Urinary bladder (tissue), 4 donors: ENCODE measurements around the gene NDUFAF2. TPM values are rescaled to one million over a fixed set of nuclear protein-coding genes. Genes with fewer than 3 reads are reported as not detected.
"Not testable (repeated sequence)": the region's sequence is repeated elsewhere in the genome, so short reads cannot be mapped to it uniquely, and the experiment has no call there.

Experiments
- DNase-seq: peaks from one replicate; pipeline ENCODE4 v3.0.0-alpha.2; 2015; ENCODE audit errors: extremely low spot score
- H3K27ac ChIP-seq: one replicate; pipeline ENCODE4 v1.5.1; 2013; ENCODE audit warnings: low read depth, mild to moderate bottlenecking, moderate library complexity
- H3K36me3 ChIP-seq: one replicate; pipeline ENCODE4 v1.6.1; 2013; ENCODE audit warnings: mild to moderate bottlenecking, moderate library complexity; ENCODE audit not compliant: insufficient read depth
- H3K4me1 ChIP-seq: one replicate; pipeline ENCODE4 v1.6.1; 2013; ENCODE audit warnings: mild to moderate bottlenecking, moderate library complexity; ENCODE audit not compliant: insufficient read depth
- H3K4me3 ChIP-seq: one replicate; pipeline ENCODE4 v1.5.1; 2013; ENCODE audit warnings: low read depth, low read length
- WGBS: extraction: QIAGEN DNeasy Blood & Tissue Kit; methylation state at CpG from one replicate; pipeline ENCODE4 v1.1.7; 2013; 5-methylcytosine and 5-hydroxymethylcytosine counted together
- polyA plus RNA-seq: library from polyadenylated mRNA; stranded (reverse); fragments of 200-250 nt; gene quantifications from one replicate; pipeline ENCODE4 v1.2.3, GENCODE V29; 2013
- total RNA-seq: library from RNA; depleted of rRNA; stranded (reverse); fragments of >200 nt; gene quantifications from one replicate; pipeline ENCODE4 v1.2.3, GENCODE V29; 2014
- donor health status: healthy with polysubstance abuse.
- donor health status: healthy.

NDUFAF2 gene
- total and polyA plus RNA-seq, 2 donors, result 23.8 to 49.8 TPM

GRCh38 chr5:60960591-60960990 is 15.6 kb downstream of the NDUFAF2 start:
- WGBS, result 46% methylated on average over 2 of the region's 2 CpGs
- no peak overlapping the region for H3K27ac ChIP-seq
- no peak for DNase-seq
- H3K36me3 ChIP-seq, result no peaks in the 10 kb centered on the region
- no peaks in the 10 kb centered on the region for H3K4me1 ChIP-seq
- no peak overlapping the region for H3K4me3 ChIP-seq

GRCh38 chr5:60961685-60962084 is 16.7 kb downstream of the NDUFAF2 start:
- no peak overlapping the region for H3K4me3 ChIP-seq
- DNase-seq, result no peak
- H3K4me1 ChIP-seq, result no peaks in the 10 kb centered on the region
- 93% methylated on average over 2 of the region's 2 CpGs for WGBS
- no peak overlapping the region for H3K27ac ChIP-seq
- no peaks in the 10 kb centered on the region for H3K36me3 ChIP-seq

GRCh38 chr5:60972231-60972630 is 27.2 kb downstream of the NDUFAF2 start:
- DNase-seq, result no peak
- no peak overlapping the region for H3K27ac ChIP-seq
- H3K36me3 ChIP-seq, result no peaks in the 10 kb centered on the region
- 80% methylated on average over 3 of the region's 3 CpGs for WGBS
- no peak overlapping the region for H3K4me3 ChIP-seq
- H3K4me1 ChIP-seq, result no peaks in the 10 kb centered on the region

GRCh38 chr5:60977956-60978737 is 33.1 kb downstream of the NDUFAF2 start:
- 73% methylated on average over 9 of the region's 9 CpGs for WGBS
- H3K4me3 ChIP-seq, result no peak overlapping the region
- H3K27ac ChIP-seq, result no peak overlapping the region
- no peaks in the 10 kb centered on the region for H3K4me1 ChIP-seq
- no peaks in the 10 kb centered on the region for H3K36me3 ChIP-seq
- no peak for DNase-seq

- Histone ChIP-seq H3K36me3 (no peaks in the 10 kb centered on the region), H3K4me3 (no peak overlapping the region), H3K4me1 (no peaks in the 10 kb centered on the region), H3K27ac (no peak overlapping the region)
- WGBS, result 68% methylated on average over 1 of the region's 1 CpG
- DNase-seq, result no peak
Observed at GRCh38 chr5:60978968-60979367, 34.0 kb downstream of the NDUFAF2 start.

- Histone ChIP-seq H3K4me1 (no peaks in the 10 kb centered on the region), H3K4me3 (no peak overlapping the region), H3K27ac (no peak overlapping the region), H3K36me3 (no peaks in the 10 kb centered on the region)
- no peak for DNase-seq
- 96% methylated on average over 2 of the region's 2 CpGs for WGBS
Observed at GRCh38 chr5:60980511-60980910, 35.5 kb downstream of the NDUFAF2 start.

- not testable (repeated sequence) for H3K4me1 ChIP-seq, H3K27ac ChIP-seq, H3K4me3 ChIP-seq, H3K36me3 ChIP-seq, DNase-seq
- 94% methylated on average over 3 of the region's 3 CpGs for WGBS
Observed at GRCh38 chr5:60982127-60982526, 37.1 kb downstream of the NDUFAF2 start.

GRCh38 chr5:60989790-60990189 is 44.8 kb downstream of the NDUFAF2 start:
- Histone ChIP-seq H3K36me3 (no peaks in the 10 kb centered on the region), H3K4me3 (no peak overlapping the region), H3K4me1 (no peaks in the 10 kb centered on the region), H3K27ac (no peak overlapping the region)
- WGBS, result 78% methylated on average over 4 of the region's 4 CpGs
- DNase-seq, result no peak

GRCh38 chr5:60992871-60993270 is 47.9 kb downstream of the NDUFAF2 start:
- 94% methylated on average over 6 of the region's 6 CpGs for WGBS
- Histone ChIP-seq H3K4me1 (no peaks in the 10 kb centered on the region), H3K36me3 (no peaks in the 10 kb centered on the region), H3K4me3 (no peak overlapping the region), H3K27ac (no peak overlapping the region)
- DNase-seq, result no peak

- H3K4me3 ChIP-seq, result no peak overlapping the region
- H3K27ac ChIP-seq, result no peak overlapping the region
- 96% methylated on average over 2 of the region's 2 CpGs for WGBS
- H3K4me1 ChIP-seq, result no peaks in the 10 kb centered on the region
- no peak for DNase-seq
- no peaks in the 10 kb centered on the region for H3K36me3 ChIP-seq
Observed at GRCh38 chr5:60993425-60993824, 48.4 kb downstream of the NDUFAF2 start.

- no peaks in the 10 kb centered on the region for H3K4me1 ChIP-seq
- no peak overlapping the region for H3K4me3 ChIP-seq
- DNase-seq, result no peak
- no peaks in the 10 kb centered on the region for H3K36me3 ChIP-seq
- no peak overlapping the region for H3K27ac ChIP-seq
- 89% methylated on average over 11 of the region's 11 CpGs for WGBS
Observed at GRCh38 chr5:60993875-60994571, 49.0 kb downstream of the NDUFAF2 start.

GRCh38 chr5:60996368-60996767 is 51.4 kb downstream of the NDUFAF2 start:
- Histone ChIP-seq H3K4me1 (no peaks in the 10 kb centered on the region), H3K36me3 (no peaks in the 10 kb centered on the region), H3K4me3 (no peak overlapping the region), H3K27ac (no peak overlapping the region)
- WGBS, result 85% methylated on average over 3 of the region's 3 CpGs
- no peak for DNase-seq

GRCh38 chr5:60997721-60998120 is 52.7 kb downstream of the NDUFAF2 start:
- no peak for DNase-seq
- no peaks in the 10 kb centered on the region for H3K36me3 ChIP-seq
- H3K27ac ChIP-seq, result no peak overlapping the region
- H3K4me1 ChIP-seq, result no peaks in the 10 kb centered on the region
- H3K4me3 ChIP-seq, result no peak overlapping the region
- 66% methylated on average over 1 of the region's 1 CpG for WGBS

GRCh38 chr5:61000887-61001286 is 55.9 kb downstream of the NDUFAF2 start:
- no peak for DNase-seq
- Histone ChIP-seq H3K36me3 (no peaks in the 10 kb centered on the region), H3K4me1 (no peaks in the 10 kb centered on the region), H3K27ac (no peak overlapping the region), H3K4me3 (no peak overlapping the region)
